DMS153 treated with DMSO at 0.1 percent for 48 hours (cell line): ENCODE results near the gene MLF2.
A peak's percentile ranks its signal among the peaks of the same experiment; 100 is the strongest.
"Not testable (repeated sequence)": the region's sequence is repeated elsewhere in the genome, so short reads cannot be mapped to it uniquely, and the experiment has no call there.

Source experiments
- DNase-seq: peaks from one replicate; lab custom pipeline; 2025; ENCODE audit not compliant: unreplicated experiment; lab: John Stamatoyannopoulos, UW

Gene MLF2

GRCh38 chr12:6735448-6736191 lies 17.3 kb downstream of the MLF2 start:
- DNase-seq: peak; percentile 81

GRCh38 chr12:6734506-6735387 lies 18.2 kb downstream of the MLF2 start:
- DNase-seq: no peak

- no peak for DNase-seq
These were observed 22.8 kb downstream of the MLF2 start for GRCh38 chr12:6730169-6730568.

GRCh38 chr12:6729186-6729585 lies 23.8 kb downstream of the MLF2 start:
- DNase-seq: no peak

- DNase-seq: no peak
These were observed 27.6 kb downstream of the MLF2 start for GRCh38 chr12:6725350-6725749.

- DNase-seq: no peak
These were observed 28.5 kb downstream of the MLF2 start for GRCh38 chr12:6724409-6724797.

- DNase-seq: peak; percentile 98
These were observed 29.1 kb downstream of the MLF2 start, which contains the start of gene COPS7A for GRCh38 chr12:6723607-6724408. Gene COPS7A (plus strand): TSS chr12:6724046. CDS start chr12:6724657, 611 bp downstream.

- DNase-seq: no peak
These were observed 30.1 kb downstream of the MLF2 start for GRCh38 chr12:6722863-6723262.

- no peak for DNase-seq
These were observed 36.0 kb downstream of the MLF2 start for GRCh38 chr12:6716874-6717437.

- DNase-seq: not testable (repeated sequence)
These were observed 36.7 kb downstream of the MLF2 start for GRCh38 chr12:6716031-6716873.

- no peak for DNase-seq
These were observed 44.0 kb downstream of the MLF2 start for GRCh38 chr12:6708960-6709394.

- not testable (repeated sequence) for DNase-seq
These were observed 44.6 kb downstream of the MLF2 start for GRCh38 chr12:6708351-6708750.

- no peak for DNase-seq
These were observed 49.3 kb downstream of the MLF2 start for GRCh38 chr12:6703631-6704030.

GRCh38 chr12:6701078-6701768 lies 51.7 kb downstream of the MLF2 start:
- no peak for DNase-seq

- no peak for DNase-seq
These were observed 52.3 kb downstream of the MLF2 start, which contains the start of gene PIANP for GRCh38 chr12:6700646-6701051. Gene PIANP (minus strand): TSS chr12:6700815. CDS start chr12:6698061, 2,754 bp downstream.

- no peak for DNase-seq
These were observed 52.8 kb downstream of the MLF2 start for GRCh38 chr12:6699989-6700645.

- no peak for DNase-seq
These were observed 53.5 kb downstream of the MLF2 start for GRCh38 chr12:6699259-6699988.
